Myometrial cell (primary cell): ENCODE results near the gene ENOPH1. TPM values are rescaled to one million over a fixed set of nuclear protein-coding genes. Genes with fewer than 3 reads are reported as not detected.

Source experiments
- total RNA-seq: library from RNA; depleted of rRNA; stranded (reverse); fragments of >200 nt; gene quantifications from 2 replicates; pipeline ENCODE4 v1.2.3, GENCODE V29; 2015

The ENOPH1 gene
- 29.4 and 30.8 TPM in 2 replicates for total RNA-seq

DNA sequence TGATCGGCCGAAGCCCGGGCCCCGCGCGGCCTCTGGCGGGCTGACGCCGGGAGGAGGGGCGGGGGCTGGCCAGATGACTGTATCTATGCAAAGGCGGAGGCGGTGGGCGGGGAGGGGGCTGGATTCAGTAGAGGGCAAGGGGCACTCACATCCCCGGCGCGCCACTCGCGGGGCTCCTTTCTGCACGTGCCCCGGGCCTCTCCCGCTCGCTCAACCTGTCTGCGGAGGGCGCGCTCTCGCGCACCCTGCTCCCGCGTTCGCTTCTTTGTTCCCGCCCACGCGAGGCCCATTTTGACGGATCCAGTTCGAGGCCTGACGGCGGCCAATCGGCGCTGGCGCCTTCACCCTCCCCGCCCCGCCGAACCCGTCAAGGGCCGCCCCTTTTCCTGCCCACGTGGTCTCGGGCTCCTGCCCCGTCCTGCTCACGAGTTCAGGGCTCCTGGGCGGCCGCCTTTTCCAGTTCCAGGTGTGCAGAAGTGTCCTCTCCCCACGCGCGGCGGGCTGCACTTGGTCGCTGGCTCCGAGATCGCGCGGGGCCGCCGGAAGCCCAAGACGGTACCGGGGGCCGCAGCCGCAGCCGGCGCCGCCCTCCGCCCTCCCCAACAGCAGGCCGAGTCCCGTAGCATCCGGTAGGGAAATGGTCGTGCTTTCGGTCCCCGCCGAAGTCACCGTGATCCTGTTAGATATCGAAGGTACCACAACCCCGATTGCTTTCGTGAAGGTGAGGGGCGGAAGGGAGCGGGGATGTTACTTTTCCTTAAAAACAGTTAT, at the start of gene ENOPH1, which contains the start of gene HNRNPDL:
Gene ENOPH1, plus strand, starts transcription at position 398 of the 771 bp plus-strand sequence. Its CDS starts 240 bp downstream, at position 638.
Gene HNRNPDL, minus strand, starts transcription at position 270 of the 771 bp plus-strand sequence. CDS start 772 bp downstream, outside the sequence.

Other genes with a start within 250 kb of the ENOPH1 start
- 36.6 and 40.6 TPM in 2 replicates for gene HNRNPD, start 56.6 kb upstream of the ENOPH1 start, total RNA-seq
- 125 and 159 TPM in 2 replicates for gene HNRNPDL, start 128 bp upstream of the ENOPH1 start, total RNA-seq
- not detected in 2 replicates for gene TMEM150C, start 131.4 kb downstream of the ENOPH1 start, total RNA-seq